Measurements from ENCODE around the gene CSAG2.

The CSAG2 gene

DNA sequence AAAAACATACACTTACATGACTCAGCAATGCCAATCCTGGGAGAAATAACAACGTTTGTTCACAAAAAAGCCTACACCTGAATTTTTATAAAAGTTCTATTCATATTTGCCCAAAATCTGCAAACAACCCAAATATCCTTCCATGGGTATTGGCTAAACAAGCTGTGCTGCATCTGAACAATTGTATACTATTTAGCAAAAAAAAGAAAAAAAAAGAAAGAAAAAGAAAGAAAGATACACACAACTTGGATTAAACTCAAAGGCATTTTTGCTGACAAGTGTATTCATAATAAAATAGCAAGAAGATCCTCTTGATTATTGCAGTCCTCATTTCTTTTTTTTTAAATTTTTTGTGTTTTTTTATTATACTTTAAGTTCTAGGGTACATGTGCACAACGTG lies 34.9 kb downstream of the CSAG2 start:
- in situ Hi-C loops (cut with MboI; ENCODE audit: low sequenced_read_pairs): no loop called here

- in situ Hi-C loops (cut with MboI; ENCODE audit: low sequenced_read_pairs): no loop called here
These were observed 46.0 kb downstream of the CSAG2 start for GRCh38 chrX:152663086-152663485.

GRCh38 chrX:152658302-152658701 lies 50.8 kb downstream of the CSAG2 start:
- in situ Hi-C loops (cut with MboI; ENCODE audit: low sequenced_read_pairs): no loop called here

All from HL-60/S4 (cell line).